Fibroblast of lung (primary cell): ENCODE data around the gene PTPN14. TPM values are rescaled to one million over a fixed set of nuclear protein-coding genes. Genes with fewer than 3 reads are reported as not detected.

Source experiments
- DNase-seq, 2 donors: peaks; one replicate each; pipeline versions ENCODE4 v3.0.0 to v3.0.0-alpha.2; 2010; ENCODE audit warnings: low read depth in 2 of 2
- H2AFZ ChIP-seq: 2 replicates; pipeline ENCODE4 v1.5.1; 2012; ENCODE audit warnings: low read length, control low read depth, inconsistent platforms
- H3K27ac ChIP-seq: 2 replicates; pipeline ENCODE4 v1.5.1; 2011; ENCODE audit warnings: low read length, control low read depth; ENCODE audit not compliant: insufficient read depth
- H3K27me3 ChIP-seq: 2 replicates; pipeline ENCODE4 v1.5.1; 2011; ENCODE audit warnings: mild to moderate bottlenecking, low read length; ENCODE audit not compliant: control insufficient read depth, insufficient read depth
- H3K36me3 ChIP-seq: 2 replicates; pipeline ENCODE4 v1.5.1; 2011; ENCODE audit warnings: low read length; ENCODE audit not compliant: control insufficient read depth, insufficient read depth
- H3K4me1 ChIP-seq: 2 replicates; pipeline ENCODE4 v1.5.1; 2011; ENCODE audit warnings: low read length; ENCODE audit not compliant: control insufficient read depth, insufficient read depth; ENCODE audit errors: extremely low read depth
- H3K4me2 ChIP-seq: 2 replicates; pipeline ENCODE4 v1.5.1; 2011; ENCODE audit warnings: low read length, control low read depth; ENCODE audit not compliant: insufficient read depth; ENCODE audit errors: extremely low read depth
- H3K4me3 ChIP-seq, 4 experiments: fragments of 200-600 bp in 1 of 4; sonication (generic) in 1 of 4; replicated peaks in 1 of 4; 2 replicates each; pipeline ENCODE4 v1.5.1; 2011 to 2016; ENCODE audit warnings: low read length in 4 of 4, low read depth in 3 of 4, mild to moderate bottlenecking in 3 of 4, control low read depth in 2 of 4, inconsistent platforms in 1 of 4, mixed read lengths in 1 of 4; ENCODE audit not compliant: insufficient read depth in 1 of 4; ENCODE audit errors: control extremely low read depth in 1 of 4
- H3K79me2 ChIP-seq: 2 replicates; pipeline ENCODE4 v1.5.1; 2012; ENCODE audit warnings: mild to moderate bottlenecking, low read length, inconsistent platforms; ENCODE audit not compliant: control insufficient read depth, insufficient read depth
- H3K9ac ChIP-seq: 2 replicates; pipeline ENCODE4 v1.5.1; 2011; ENCODE audit warnings: mild to moderate bottlenecking, low read length, control low read depth; ENCODE audit not compliant: insufficient read depth
- H3K9me3 ChIP-seq: 2 replicates; pipeline ENCODE4 v1.5.1; 2012; ENCODE audit warnings: low read depth, low read length; ENCODE audit not compliant: control insufficient read depth, insufficient read depth
- H4K20me1 ChIP-seq: 2 replicates; pipeline ENCODE4 v1.5.1; 2011; ENCODE audit warnings: low read length; ENCODE audit not compliant: control insufficient read depth, insufficient read depth; ENCODE audit errors: extremely low read depth
- EZH2 ChIP-seq: IDR thresholded peaks from 2 replicates; pipeline ENCODE4 v1.5.1; 2012; ENCODE audit warnings: low read length, control low read depth, mild to moderate bottlenecking; ENCODE audit errors: missing control alignments
- polyA plus RNA-seq, 2 donors: library from polyadenylated mRNA; depleted of rRNA in 1 of 2; stranded (reverse) in 1 of 2; unstranded in 1 of 2; fragments of >200 nt; gene quantifications; 2 replicates each; pipeline ENCODE4 v1.2.1, GENCODE V29; 2011 to 2012; ENCODE audit warnings: missing spikeins in 1 of 2
- total RNA-seq: library from RNA; depleted of rRNA; stranded (reverse); fragments of >200 nt; gene quantifications from 2 replicates; pipeline ENCODE4 v1.2.1, GENCODE V29; 2014
- TF ChIP-seq, protein P1 (sequence below), 2 donors: IDR thresholded peaks in 1 of 2; conservative IDR thresholded peaks in 1 of 2; 1 replicate in 1 of 2; 2 replicates in 1 of 2; pipeline ENCODE4 v1.5.1; 2011 to 2012; ENCODE audit warnings: low read length in 2 of 2, control low read depth in 1 of 2, inconsistent platforms in 1 of 2, low read depth in 1 of 2, mild to moderate bottlenecking in 1 of 2

The PTPN14 gene
- total and polyA plus RNA-seq, 2 donors (not counting 1 experiment from before 2014, with no cell fraction given): 38.7 to 56.1 TPM

DNA sequence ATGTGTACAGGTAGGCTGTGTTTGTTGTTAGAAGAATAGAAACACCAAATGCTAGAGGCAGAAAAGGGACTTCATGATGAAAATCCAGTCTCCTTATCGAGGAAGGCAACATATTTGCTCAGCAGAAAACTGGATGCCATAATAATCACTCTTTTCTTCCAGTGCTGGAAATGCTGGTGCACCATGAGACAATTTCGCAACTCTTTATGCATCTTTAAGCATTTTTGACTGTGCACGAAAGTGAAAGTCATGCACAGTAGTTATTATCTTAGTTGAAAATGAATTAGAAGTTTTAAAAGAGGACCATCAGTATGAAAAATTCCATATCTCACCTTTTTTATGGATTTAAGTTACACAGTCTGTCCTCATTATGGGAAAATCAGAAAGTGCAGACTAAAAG lies 241.4 kb downstream of the PTPN14 start:
- Histone ChIP-seq H2AFZ (no peak overlapping the region), H4K20me1 (no peaks in the 10 kb centered on the region), H3K9ac (no peak overlapping the region), H3K4me3 (peak overlapping the region in 1 of 4 experiments; percentile 12), H3K4me2 (no peak overlapping the region), H3K9me3 (no peaks in the 10 kb centered on the region), H3K36me3 (no peaks in the 10 kb centered on the region), H3K27ac (no peak overlapping the region), H3K4me1 (no peaks in the 10 kb centered on the region), H3K79me2 (no peaks in the 10 kb centered on the region), H3K27me3 (no peaks in the 10 kb centered on the region)
- peak in 1 of 2 donors; percentile 52 for DNase-seq
- TF ChIP-seq, protein P1, sequence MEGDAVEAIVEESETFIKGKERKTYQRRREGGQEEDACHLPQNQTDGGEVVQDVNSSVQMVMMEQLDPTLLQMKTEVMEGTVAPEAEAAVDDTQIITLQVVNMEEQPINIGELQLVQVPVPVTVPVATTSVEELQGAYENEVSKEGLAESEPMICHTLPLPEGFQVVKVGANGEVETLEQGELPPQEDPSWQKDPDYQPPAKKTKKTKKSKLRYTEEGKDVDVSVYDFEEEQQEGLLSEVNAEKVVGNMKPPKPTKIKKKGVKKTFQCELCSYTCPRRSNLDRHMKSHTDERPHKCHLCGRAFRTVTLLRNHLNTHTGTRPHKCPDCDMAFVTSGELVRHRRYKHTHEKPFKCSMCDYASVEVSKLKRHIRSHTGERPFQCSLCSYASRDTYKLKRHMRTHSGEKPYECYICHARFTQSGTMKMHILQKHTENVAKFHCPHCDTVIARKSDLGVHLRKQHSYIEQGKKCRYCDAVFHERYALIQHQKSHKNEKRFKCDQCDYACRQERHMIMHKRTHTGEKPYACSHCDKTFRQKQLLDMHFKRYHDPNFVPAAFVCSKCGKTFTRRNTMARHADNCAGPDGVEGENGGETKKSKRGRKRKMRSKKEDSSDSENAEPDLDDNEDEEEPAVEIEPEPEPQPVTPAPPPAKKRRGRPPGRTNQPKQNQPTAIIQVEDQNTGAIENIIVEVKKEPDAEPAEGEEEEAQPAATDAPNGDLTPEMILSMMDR (conservative IDR thresholded peaks at IDR 0.05 in 1 of 2, IDR thresholded peaks at IDR 0.05 in 1 of 2; ENCODE audit: low read depth in 1 of 2, low read length in 2 of 2): no peak
- no peak for TF ChIP-seq EZH2

DNA sequence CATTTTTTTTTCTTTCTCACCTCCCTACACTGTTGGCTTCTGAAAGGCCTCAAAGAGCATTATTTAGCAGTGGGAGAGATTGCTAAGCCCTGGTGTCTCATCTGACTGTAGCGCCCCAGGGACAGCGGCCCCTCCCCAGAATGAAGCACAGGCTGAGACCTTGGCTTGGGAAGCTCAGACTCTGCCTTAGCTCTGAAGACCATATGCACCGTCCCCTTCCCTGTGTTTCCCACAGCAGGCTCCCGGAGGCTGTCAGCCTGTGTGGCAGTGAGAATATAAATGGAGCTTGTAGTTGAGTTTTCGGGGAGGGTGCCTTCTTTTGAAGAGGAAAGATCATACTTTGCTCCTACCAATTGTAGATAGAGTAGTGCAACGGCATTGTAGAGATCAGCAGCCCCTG lies 245.1 kb downstream of the PTPN14 start:
- no peak overlapping the region for H3K4me3 ChIP-seq
- no peak for TF ChIP-seq EZH2
- TF ChIP-seq, protein P1 (conservative IDR thresholded peaks at IDR 0.05 in 1 of 2, IDR thresholded peaks at IDR 0.05 in 1 of 2; ENCODE audit: low read depth in 1 of 2, low read length in 2 of 2): no peak
- no peaks in the 10 kb centered on the region for H3K79me2 ChIP-seq
- no peaks in the 10 kb centered on the region for H4K20me1 ChIP-seq
- H3K4me2 ChIP-seq: no peak overlapping the region
- H2AFZ ChIP-seq: no peak overlapping the region
- no peak overlapping the region for H3K9ac ChIP-seq
- DNase-seq: no peak
- H3K27ac ChIP-seq: no peak overlapping the region
- H3K4me1 ChIP-seq: peaks cover 3% of the 10 kb centered on the region
- H3K36me3 ChIP-seq: no peaks in the 10 kb centered on the region
- no peaks in the 10 kb centered on the region for H3K9me3 ChIP-seq
- no peaks in the 10 kb centered on the region for H3K27me3 ChIP-seq

DNA sequence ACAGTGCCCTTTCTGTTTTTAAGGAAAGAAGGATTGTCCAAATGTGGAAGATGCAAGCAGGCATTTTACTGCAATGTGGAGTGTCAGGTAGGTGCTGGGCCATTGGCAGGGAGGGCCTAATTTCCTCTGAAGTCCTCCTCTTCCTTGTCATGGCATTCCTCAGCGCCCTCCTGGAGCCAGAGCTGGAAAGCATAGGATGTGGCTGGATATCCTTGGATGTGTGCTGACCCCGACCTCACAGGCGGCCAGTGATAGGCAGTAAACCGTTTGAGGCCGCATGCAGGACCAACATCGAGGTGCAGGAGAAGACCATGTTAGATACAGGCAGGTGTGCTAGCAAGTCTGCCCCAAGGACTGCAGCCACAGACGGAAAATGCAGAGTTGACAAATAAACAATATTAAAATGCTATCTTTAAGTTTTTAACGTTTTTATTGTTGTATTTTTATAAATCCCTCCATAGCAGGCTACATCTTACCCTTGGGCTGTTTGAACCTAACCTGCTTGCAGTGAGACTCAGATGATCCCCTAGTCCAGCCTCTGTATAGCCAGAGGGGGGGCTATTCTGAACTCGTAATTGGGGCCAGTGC lies 246.1 kb downstream of the PTPN14 start:
- TF ChIP-seq EZH2: no peak
- TF ChIP-seq, protein P1 (conservative IDR thresholded peaks at IDR 0.05 in 1 of 2, IDR thresholded peaks at IDR 0.05 in 1 of 2; ENCODE audit: low read depth in 1 of 2, low read length in 2 of 2): no peak
- H3K36me3 ChIP-seq: no peaks in the 10 kb centered on the region
- H3K27me3 ChIP-seq: no peaks in the 10 kb centered on the region
- no peaks in the 10 kb centered on the region for H4K20me1 ChIP-seq
- H2AFZ ChIP-seq: no peak overlapping the region
- peaks cover 3% of the 10 kb centered on the region for H3K4me1 ChIP-seq
- H3K27ac ChIP-seq: no peak overlapping the region
- no peak overlapping the region for H3K9ac ChIP-seq
- H3K4me3 ChIP-seq: no peak overlapping the region
- no peaks in the 10 kb centered on the region for H3K9me3 ChIP-seq
- H3K79me2 ChIP-seq: no peaks in the 10 kb centered on the region
- H3K4me2 ChIP-seq: no peak overlapping the region
- no peak for DNase-seq
